H9 (cell line): ENCODE results near the gene NCOR1. TPM values are rescaled to one million over a fixed set of nuclear protein-coding genes. Genes with fewer than 3 reads are reported as not detected.
A peak's percentile ranks its signal among the peaks of the same experiment; 100 is the strongest.
"Not testable (repeated sequence)": the region's sequence is repeated elsewhere in the genome, so short reads cannot be mapped to it uniquely, and the experiment has no call there.

Source experiments
- DNase-seq: peaks from one replicate; pipeline ENCODE4 v3.0.0-alpha.2; 2017
- H2AFZ ChIP-seq: one replicate; pipeline ENCODE4 v1.6.1; 2013; ENCODE audit warnings: mild to moderate bottlenecking, low read length, control low read depth, moderate library complexity
- H2AK5ac ChIP-seq: 2 replicates; pipeline ENCODE4 v1.6.1; 2013; ENCODE audit warnings: low read length, control low read depth, mixed read lengths; ENCODE audit not compliant: insufficient read length
- H2BK120ac ChIP-seq: one replicate; pipeline ENCODE4 v1.6.1; 2013; ENCODE audit warnings: low read depth, mild to moderate bottlenecking, low read length, control low read depth, inconsistent platforms; ENCODE audit not compliant: poor library complexity, severe bottlenecking
- H2BK12ac ChIP-seq: 2 replicates; pipeline ENCODE4 v1.6.1; 2013; ENCODE audit warnings: low read length, control low read depth, mixed read lengths, low read depth; ENCODE audit not compliant: insufficient read length
- H2BK15ac ChIP-seq: 2 replicates; pipeline ENCODE4 v1.6.1; 2013; ENCODE audit warnings: low read depth, low read length, control low read depth
- H2BK20ac ChIP-seq: one replicate; pipeline ENCODE4 v1.6.1; 2013; ENCODE audit warnings: low read depth, mild to moderate bottlenecking, low read length, control low read depth, inconsistent platforms; ENCODE audit not compliant: poor library complexity, severe bottlenecking
- H2BK5ac ChIP-seq: 2 replicates; pipeline ENCODE4 v1.6.1; 2013; ENCODE audit warnings: low read length, control low read depth, mixed read lengths; ENCODE audit not compliant: insufficient read length
- H3K14ac ChIP-seq: 2 replicates; pipeline ENCODE4 v1.6.1; 2013; ENCODE audit warnings: low read length, control low read depth; ENCODE audit not compliant: insufficient read depth
- H3K18ac ChIP-seq: 2 replicates; pipeline ENCODE4 v1.6.1; 2013; ENCODE audit warnings: low read depth, mild to moderate bottlenecking, mixed read lengths, low read length, control low read depth; ENCODE audit not compliant: insufficient read length
- H3K23ac ChIP-seq: 2 replicates; pipeline ENCODE4 v1.6.1; 2013; ENCODE audit warnings: low read length, control low read depth, mixed read lengths, low read depth; ENCODE audit not compliant: insufficient read length
- H3K23me2 ChIP-seq: 2 replicates; pipeline ENCODE4 v1.6.1; 2013; ENCODE audit warnings: low read depth, mild to moderate bottlenecking, mixed read lengths, low read length, control low read depth; ENCODE audit not compliant: insufficient read length, poor library complexity, severe bottlenecking
- H3K27ac ChIP-seq: 2 replicates; pipeline ENCODE4 v1.5.1; 2013; ENCODE audit warnings: low read length, control low read depth, mixed read lengths, low read depth; ENCODE audit not compliant: insufficient read length
- H3K27me3 ChIP-seq: 2 replicates; pipeline ENCODE4 v1.6.1; 2013; ENCODE audit warnings: low read length, control low read depth, inconsistent platforms; ENCODE audit not compliant: insufficient read depth
- H3K4ac ChIP-seq: 2 replicates; pipeline ENCODE4 v1.6.1; 2013; ENCODE audit warnings: low read depth, mild to moderate bottlenecking, control low read depth, inconsistent platforms, low read length, moderate library complexity
- H3K4me1 ChIP-seq: 2 replicates; pipeline ENCODE4 v1.6.1; 2013; ENCODE audit warnings: low read length, control low read depth, inconsistent platforms; ENCODE audit not compliant: insufficient read depth
- H3K4me2 ChIP-seq: 2 replicates; pipeline ENCODE4 v1.6.1; 2013; ENCODE audit warnings: low read length, control low read depth, mixed read lengths; ENCODE audit not compliant: insufficient read length, insufficient read depth
- H3K56ac ChIP-seq: 2 replicates; pipeline ENCODE4 v1.6.1; 2013; ENCODE audit warnings: low read depth, mild to moderate bottlenecking, mixed read lengths, low read length, control low read depth; ENCODE audit not compliant: insufficient read length
- H3K79me1 ChIP-seq: 2 replicates; pipeline ENCODE4 v1.6.1; 2013; ENCODE audit warnings: low read depth, mild to moderate bottlenecking, moderate library complexity, low read length, control low read depth, inconsistent platforms; ENCODE audit not compliant: insufficient read depth, poor library complexity, severe bottlenecking
- H3K79me2 ChIP-seq: 2 replicates; pipeline ENCODE4 v1.6.1; 2013; ENCODE audit warnings: low read length, control low read depth, inconsistent platforms; ENCODE audit not compliant: insufficient read depth
- H3K9ac ChIP-seq: 2 replicates; pipeline ENCODE4 v1.6.1; 2013; ENCODE audit warnings: low read length, control low read depth, mixed read lengths; ENCODE audit not compliant: insufficient read length; ENCODE audit errors: extremely low read depth
- H3K9me3 ChIP-seq: one replicate; pipeline ENCODE4 v1.6.1; 2013; ENCODE audit warnings: low read depth, low read length, inconsistent platforms; ENCODE audit not compliant: control insufficient read depth
- H3T11ph ChIP-seq: one replicate; pipeline ENCODE4 v1.6.1; 2013; ENCODE audit warnings: mild to moderate bottlenecking, low read length, control low read depth, inconsistent platforms
- H4K20me1 ChIP-seq: one replicate; pipeline ENCODE4 v1.6.1; 2013; ENCODE audit not compliant: control insufficient read depth, insufficient read length, insufficient read depth
- H4K5ac ChIP-seq: 2 replicates; pipeline ENCODE4 v1.6.1; 2013; ENCODE audit warnings: low read depth, mild to moderate bottlenecking, mixed read lengths, low read length, control low read depth; ENCODE audit not compliant: insufficient read length
- H4K8ac ChIP-seq: replicated peaks from 2 replicates; pipeline ENCODE4 v1.6.1; 2013; ENCODE audit warnings: low read length, control low read depth, mixed read lengths, low read depth; ENCODE audit not compliant: insufficient read length
- H4K91ac ChIP-seq: 2 replicates; pipeline ENCODE4 v1.6.1; 2013; ENCODE audit warnings: low read depth, mild to moderate bottlenecking, moderate library complexity, mixed read lengths, low read length, control low read depth; ENCODE audit not compliant: insufficient read length
- H3K27ac Mint-ChIP-seq, 3 experiments: 2 replicates in 2 of 3; 3 replicates in 1 of 3; pipeline ENCODE4 v1.8.0; 2020 to 2021; ENCODE audit warnings: mixed read lengths in 3 of 3, mild to moderate bottlenecking in 1 of 3, moderate library complexity in 1 of 3
- H3K27me3 Mint-ChIP-seq: 2 replicates; pipeline ENCODE4 v1.8.0; 2021; ENCODE audit warnings: low read depth, mild to moderate bottlenecking, moderate library complexity, mixed read lengths
- H3K36me3 Mint-ChIP-seq, 3 experiments: 2 replicates in 2 of 3; 3 replicates in 1 of 3; pipeline ENCODE4 v1.8.0; 2020 to 2021; ENCODE audit warnings: low read depth in 3 of 3, mixed read lengths in 3 of 3; ENCODE audit not compliant: insufficient read depth in 1 of 3
- H3K4me1 Mint-ChIP-seq, 2 experiments: 2 replicates each; pipeline ENCODE4 v1.8.0; 2020; ENCODE audit warnings: mixed read lengths in 2 of 2
- H3K4me3 Mint-ChIP-seq, 2 experiments: 2 replicates in 1 of 2; 3 replicates in 1 of 2; pipeline ENCODE4 v1.8.0; 2020 to 2021; ENCODE audit warnings: mild to moderate bottlenecking in 2 of 2, mixed read lengths in 2 of 2, moderate library complexity in 1 of 2
- H3K9me3 Mint-ChIP-seq, 2 experiments: 2 replicates in 1 of 2; 3 replicates in 1 of 2; pipeline ENCODE4 v1.8.0; 2020; ENCODE audit warnings: mild to moderate bottlenecking in 2 of 2, mixed read lengths in 2 of 2, moderate library complexity in 1 of 2
- WGBS: extraction: QIAGEN DNeasy Blood & Tissue Kit; methylation state at CpG from one replicate; pipeline ENCODE4 v1.1.7; 2013; ENCODE audit warnings: missing lambda C conversion rate, low lambda C conversion rate, mixed read lengths; ENCODE audit not compliant: insufficient read length; ENCODE audit errors: extremely low coverage; 5-methylcytosine and 5-hydroxymethylcytosine counted together
- total RNA-seq: library from RNA; stranded (reverse); gene quantifications from 2 replicates; pipeline ENCODE4 v1.2.1, GENCODE V29; 2021
- TF ChIP-seq, protein P1 (sequence below): fragments of 200-600 bp; sonication (generic); conservative IDR thresholded peaks from 3 replicates; pipeline ENCODE4 v1.8.0; 2021; ENCODE audit warnings: antibody characterized with exemption, mild to moderate bottlenecking

The NCOR1 gene
- total RNA-seq, 1 experiment from 2014 or later: 119 TPM

DNA sequence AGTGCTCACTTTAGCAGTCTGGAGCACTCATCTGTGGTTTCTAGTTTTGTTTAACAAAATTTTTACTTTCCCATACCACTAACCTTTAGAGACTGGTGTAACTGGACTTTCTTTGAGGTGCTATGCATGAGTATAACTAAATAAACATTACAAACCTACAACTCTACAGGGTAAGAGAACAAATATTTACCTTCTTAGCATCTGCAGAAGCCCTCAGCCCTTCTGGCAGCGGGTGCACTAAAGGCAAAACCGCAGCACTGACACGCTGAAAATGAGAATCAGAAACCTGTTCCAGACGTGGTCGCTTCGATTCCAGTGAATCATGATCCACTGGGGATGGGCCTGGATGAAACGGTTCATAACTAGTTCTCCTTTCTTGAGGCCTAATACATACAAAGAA lies 43.7 kb downstream of the NCOR1 start:
- Mint-ChIP-seq H3K9me3 (no peaks in the 10 kb centered on the region), H3K27ac (0 out of 7 replicates have a peak overlapping the region, but pooled peaks of 1 of the 3 experiments have one; percentile 18), H3K4me3 (no peak overlapping the region), H3K27me3 (no peaks in the 10 kb centered on the region), H3K4me1 (no peaks in the 10 kb centered on the region), H3K36me3 (peaks cover under 1 to 35% (median 29%) of the 10 kb centered on the region in 3 experiments; a peak in 6 of 7 replicates)
- Histone ChIP-seq H3K4me1 (no peaks in the 10 kb centered on the region), H2BK5ac (no peak overlapping the region), H3K18ac (no peak overlapping the region), H3K79me1 (peaks cover 2% of the 10 kb centered on the region), H4K5ac (no peak overlapping the region), H3K9me3 (no peaks in the 10 kb centered on the region), H4K8ac (no peak overlapping the region), H3K27ac (no peak overlapping the region), H3K4ac (no peak overlapping the region), H2BK15ac (no peak overlapping the region), H2BK20ac (no peak overlapping the region), H3K9ac (no peak overlapping the region), H2AK5ac (no peak overlapping the region), H3K23ac (no peak overlapping the region), H4K91ac (no peak overlapping the region), H3K27me3 (no peaks in the 10 kb centered on the region), H3K4me2 (no peak overlapping the region), H3K79me2 (no peaks in the 10 kb centered on the region), H2BK120ac (no peak overlapping the region), H2AFZ (no peak overlapping the region), H2BK12ac (no peak overlapping the region), H3K14ac (no peak overlapping the region), H4K20me1 (no peaks in the 10 kb centered on the region), H3K56ac (no peak overlapping the region), H3T11ph (no peak overlapping the region), H3K23me2 (no peaks in the 10 kb centered on the region)
- TF ChIP-seq, protein P1, sequence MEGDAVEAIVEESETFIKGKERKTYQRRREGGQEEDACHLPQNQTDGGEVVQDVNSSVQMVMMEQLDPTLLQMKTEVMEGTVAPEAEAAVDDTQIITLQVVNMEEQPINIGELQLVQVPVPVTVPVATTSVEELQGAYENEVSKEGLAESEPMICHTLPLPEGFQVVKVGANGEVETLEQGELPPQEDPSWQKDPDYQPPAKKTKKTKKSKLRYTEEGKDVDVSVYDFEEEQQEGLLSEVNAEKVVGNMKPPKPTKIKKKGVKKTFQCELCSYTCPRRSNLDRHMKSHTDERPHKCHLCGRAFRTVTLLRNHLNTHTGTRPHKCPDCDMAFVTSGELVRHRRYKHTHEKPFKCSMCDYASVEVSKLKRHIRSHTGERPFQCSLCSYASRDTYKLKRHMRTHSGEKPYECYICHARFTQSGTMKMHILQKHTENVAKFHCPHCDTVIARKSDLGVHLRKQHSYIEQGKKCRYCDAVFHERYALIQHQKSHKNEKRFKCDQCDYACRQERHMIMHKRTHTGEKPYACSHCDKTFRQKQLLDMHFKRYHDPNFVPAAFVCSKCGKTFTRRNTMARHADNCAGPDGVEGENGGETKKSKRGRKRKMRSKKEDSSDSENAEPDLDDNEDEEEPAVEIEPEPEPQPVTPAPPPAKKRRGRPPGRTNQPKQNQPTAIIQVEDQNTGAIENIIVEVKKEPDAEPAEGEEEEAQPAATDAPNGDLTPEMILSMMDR: no peak
- DNase-seq: no peak
- WGBS: no CpG with 5 or more reads among the region's 7 CpGs

DNA sequence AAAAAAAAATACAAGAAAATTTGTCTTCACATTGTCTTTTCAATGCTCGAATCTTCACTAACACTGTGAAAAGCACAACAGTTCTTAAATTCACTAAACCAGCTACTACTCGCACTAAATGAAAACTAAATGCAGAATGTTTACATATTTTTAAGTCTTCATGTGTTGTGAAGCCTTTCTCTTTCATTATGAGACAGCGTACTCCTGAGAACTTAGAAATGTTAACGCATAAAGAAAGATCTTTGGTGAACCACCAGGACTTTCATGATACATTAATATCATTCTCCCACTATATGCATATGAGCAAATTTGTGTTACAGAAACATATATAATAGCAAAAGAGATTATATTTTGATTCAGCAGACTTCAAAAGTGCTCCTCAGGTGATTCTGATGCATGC lies 48.6 kb downstream of the NCOR1 start:
- WGBS: 89% methylated on average over 1 of the region's 4 CpGs
- H3K79me1 ChIP-seq, H3K4me1 Mint-ChIP-seq, H3K27me3 Mint-ChIP-seq, H3K4me2 ChIP-seq, H3K9me3 Mint-ChIP-seq, H3K14ac ChIP-seq, H2BK20ac ChIP-seq, H3K79me2 ChIP-seq, H4K8ac ChIP-seq, H2BK15ac ChIP-seq, DNase-seq, H3K9me3 ChIP-seq, H3K23me2 ChIP-seq, H4K20me1 ChIP-seq, H3K4me1 ChIP-seq, H4K91ac ChIP-seq, H2AK5ac ChIP-seq, H4K5ac ChIP-seq, H3K4ac ChIP-seq, H3K18ac ChIP-seq, H3T11ph ChIP-seq, H2AFZ ChIP-seq, H3K4me3 Mint-ChIP-seq, H3K23ac ChIP-seq, H3K56ac ChIP-seq, H3K27ac ChIP-seq, H3K27me3 ChIP-seq, H3K9ac ChIP-seq, H2BK5ac ChIP-seq, H2BK120ac ChIP-seq, H2BK12ac ChIP-seq: not testable (repeated sequence)
- Mint-ChIP-seq H3K36me3 (peaks cover 1 to 36% (median 31%) of the 10 kb centered on the region in 3 experiments; a peak in 6 of 7 replicates), H3K27ac (peak overlapping the region in 1 of 3 experiments; percentile 58; a peak in 1 of 7 replicates)
